NOMO-1 treated with DMSO at 0.1 percent for 48 hours (cell line): ENCODE results near the gene ERF.
A peak's percentile ranks its signal among the peaks of the same experiment; 100 is the strongest.

Experiments used
- DNase-seq: peaks from one replicate; lab custom pipeline; 2025; ENCODE audit not compliant: unreplicated experiment; lab: John Stamatoyannopoulos, UW

ERF gene

GRCh38 chr19:42287017-42287826 lies 32.3 kb upstream of the ERF start:
- DNase-seq: no peak

GRCh38 chr19:42286349-42287016 lies 31.6 kb upstream of the ERF start:
- DNase-seq: peak; percentile 15

- no peak for DNase-seq
These were observed 31.0 kb upstream of the ERF start for GRCh38 chr19:42285988-42286348.

GRCh38 chr19:42285541-42285941 lies 30.6 kb upstream of the ERF start:
- peak; percentile 19 for DNase-seq

GRCh38 chr19:42284591-42285341 lies 29.8 kb upstream of the ERF start:
- peak; percentile 14 for DNase-seq

- DNase-seq: peak; percentile 70
These were observed 29.2 kb upstream of the ERF start for GRCh38 chr19:42284066-42284501.

- peak; percentile 89 for DNase-seq
These were observed 28.5 kb upstream of the ERF start for GRCh38 chr19:42283188-42284065.

GRCh38 chr19:42282819-42283187 lies 27.9 kb upstream of the ERF start:
- DNase-seq: no peak

- no peak for DNase-seq
These were observed 27.2 kb upstream of the ERF start for GRCh38 chr19:42281827-42282762.

GRCh38 chr19:42281146-42281826 lies 26.4 kb upstream of the ERF start:
- DNase-seq: peak; percentile 16

- no peak for DNase-seq
These were observed 25.9 kb upstream of the ERF start for GRCh38 chr19:42280815-42281145.

GRCh38 chr19:42279902-42280814 lies 25.2 kb upstream of the ERF start:
- DNase-seq: peak; percentile 75

- no peak for DNase-seq
These were observed 24.4 kb upstream of the ERF start for GRCh38 chr19:42279155-42279901.

- no peak for DNase-seq
These were observed 23.7 kb upstream of the ERF start for GRCh38 chr19:42278452-42279154.

- no peak for DNase-seq
These were observed 23.0 kb upstream of the ERF start for GRCh38 chr19:42277821-42278451.

GRCh38 chr19:42276821-42277220 lies 21.9 kb upstream of the ERF start:
- no peak for DNase-seq

GRCh38 chr19:42276284-42276683 lies 21.4 kb upstream of the ERF start:
- DNase-seq: no peak
